ENCODE measurements around the gene PET100.

DNA sequence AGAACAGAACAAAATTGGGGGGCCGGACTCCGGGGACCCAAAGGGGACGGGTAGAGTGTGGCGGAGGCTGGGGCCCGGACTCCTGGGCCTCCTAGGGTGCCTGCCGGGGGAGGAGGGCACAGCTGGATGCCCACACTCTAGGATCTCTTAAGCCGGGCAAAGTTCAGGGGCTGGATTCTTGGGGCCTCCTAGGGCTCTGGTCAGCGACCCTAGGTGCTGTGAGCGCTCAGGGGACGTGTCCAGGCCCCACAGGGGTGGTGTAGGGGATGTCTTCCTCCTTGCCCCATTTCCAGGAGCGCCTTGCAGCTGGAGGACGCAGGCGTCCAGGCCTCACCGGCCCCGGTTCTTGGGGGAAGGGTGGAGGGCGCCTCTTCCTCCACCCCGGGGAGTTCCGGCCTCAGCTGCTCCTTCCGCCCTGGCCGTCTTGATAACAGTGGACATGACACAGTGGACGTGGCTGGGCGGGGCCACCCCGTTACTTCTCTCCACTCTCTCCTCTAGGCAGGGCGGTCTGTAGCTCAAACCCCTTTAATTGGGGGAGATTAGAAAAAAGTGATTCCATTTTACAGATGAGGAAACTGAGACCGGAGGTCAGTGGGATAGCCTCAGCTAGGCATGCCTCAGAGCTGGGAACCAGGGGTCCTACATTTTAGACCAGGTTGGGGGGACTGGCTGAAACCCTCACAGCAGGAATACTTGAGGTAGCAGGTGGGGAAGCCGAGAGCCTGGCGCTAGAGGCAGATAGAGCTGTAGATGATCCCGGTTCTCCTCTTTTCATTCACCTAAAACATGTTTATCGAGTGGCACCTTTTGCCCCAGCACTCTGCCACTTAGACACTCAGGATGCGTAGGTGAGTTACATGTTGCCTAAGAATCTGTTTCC is 8.0 kb downstream of the PET100 start:
- TF ChIP-seq, protein P1, sequence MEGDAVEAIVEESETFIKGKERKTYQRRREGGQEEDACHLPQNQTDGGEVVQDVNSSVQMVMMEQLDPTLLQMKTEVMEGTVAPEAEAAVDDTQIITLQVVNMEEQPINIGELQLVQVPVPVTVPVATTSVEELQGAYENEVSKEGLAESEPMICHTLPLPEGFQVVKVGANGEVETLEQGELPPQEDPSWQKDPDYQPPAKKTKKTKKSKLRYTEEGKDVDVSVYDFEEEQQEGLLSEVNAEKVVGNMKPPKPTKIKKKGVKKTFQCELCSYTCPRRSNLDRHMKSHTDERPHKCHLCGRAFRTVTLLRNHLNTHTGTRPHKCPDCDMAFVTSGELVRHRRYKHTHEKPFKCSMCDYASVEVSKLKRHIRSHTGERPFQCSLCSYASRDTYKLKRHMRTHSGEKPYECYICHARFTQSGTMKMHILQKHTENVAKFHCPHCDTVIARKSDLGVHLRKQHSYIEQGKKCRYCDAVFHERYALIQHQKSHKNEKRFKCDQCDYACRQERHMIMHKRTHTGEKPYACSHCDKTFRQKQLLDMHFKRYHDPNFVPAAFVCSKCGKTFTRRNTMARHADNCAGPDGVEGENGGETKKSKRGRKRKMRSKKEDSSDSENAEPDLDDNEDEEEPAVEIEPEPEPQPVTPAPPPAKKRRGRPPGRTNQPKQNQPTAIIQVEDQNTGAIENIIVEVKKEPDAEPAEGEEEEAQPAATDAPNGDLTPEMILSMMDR (IDR thresholded peaks at IDR 0.05; ENCODE audit: insufficient read depth, low read length) = no peak
- 0 out of 2 replicates have a peak, but pooled peaks have one; percentile 4 for TF ChIP-seq POLR2AphosphoS5 (IDR thresholded peaks at IDR 0.05; ENCODE audit: low read depth)
- TF ChIP-seq SPI1 (IDR thresholded peaks at IDR 0.05; ENCODE audit: borderline replicate concordance, low read depth) = no peak
- no peak; the same call in none of the 2 replicates for TF ChIP-seq GABPA (IDR thresholded peaks at IDR 0.05; ENCODE audit: low read depth)
